ENCODE data around the gene NFATC2. TPM values are rescaled to one million over a fixed set of nuclear protein-coding genes. Genes with fewer than 3 reads are reported as not detected.
"Not testable (repeated sequence)": the region's sequence is repeated elsewhere in the genome, so short reads cannot be mapped to it uniquely, and the experiment has no call there.

NFATC2 gene
- total RNA-seq, 3 donors from 2014 or later = 6.2 to 7.3 (median 7.2) TPM

- DNase-seq = peak; percentile 40 to 73 (median 67)
Observed at GRCh38 chr20:51542033-51542570, 417 bp downstream of the NFATC2 start.

GRCh38 chr20:51541189-51542032, 1.1 kb downstream of the NFATC2 start:
- intact Hi-C loops (cut with DNase I, micrococcal nuclease) = no loop called here
- ATAC-seq = peak; percentile 80

More at GRCh38 chr20:51542033-51542570, 417 bp downstream of the NFATC2 start:
- H3K36me3 ChIP-seq (ENCODE audit: low read depth) = no peaks in the 10 kb centered on the region
- H3K4me3 ChIP-seq = peak overlapping the region; percentile 44
- peak; percentile 4 for TF ChIP-seq CTCF (IDR thresholded peaks at IDR 0.05)
- peaks cover 15% of the 10 kb centered on the region for H3K4me1 ChIP-seq (ENCODE audit: low read depth)
- intact Hi-C loops (cut with DNase I, micrococcal nuclease) = no loop called here
- peak; percentile 57 for ATAC-seq
- no peaks in the 10 kb centered on the region for H3K9me3 ChIP-seq

GRCh38 chr20:51540580-51540979, 1.9 kb downstream of the NFATC2 start:
- Histone ChIP-seq H3K4me3 (no peak overlapping the region), H3K36me3 (ENCODE audit: low read depth) (no peaks in the 10 kb centered on the region), H3K4me1 (ENCODE audit: low read depth) (peaks cover 15% of the 10 kb centered on the region), H3K9me3 (no peaks in the 10 kb centered on the region)
- TF ChIP-seq CTCF (IDR thresholded peaks at IDR 0.05) = no peak
- ATAC-seq (no peak), DNase-seq (no peak)
- intact Hi-C loops (cut with DNase I, micrococcal nuclease) = no loop called here

More at GRCh38 chr20:51541189-51542032, 1.1 kb downstream of the NFATC2 start:
- no peak overlapping the region for H3K4me3 ChIP-seq
- H3K36me3 ChIP-seq (ENCODE audit: low read depth) = no peaks in the 10 kb centered on the region
- H3K9me3 ChIP-seq = no peaks in the 10 kb centered on the region
- no peak for TF ChIP-seq CTCF (IDR thresholded peaks at IDR 0.05)
- DNase-seq = peak; percentile 72 to 87 (median 72)
- peaks cover 15% of the 10 kb centered on the region for H3K4me1 ChIP-seq (ENCODE audit: low read depth)

GRCh38 chr20:51540074-51540473, 2.4 kb downstream of the NFATC2 start:
- H3K9me3 ChIP-seq; H3K36me3 ChIP-seq (ENCODE audit: low read depth); intact Hi-C loops (cut with DNase I, micrococcal nuclease); H3K4me3 ChIP-seq; DNase-seq; ATAC-seq: not testable (repeated sequence)
- peaks cover 15% of the 10 kb centered on the region for H3K4me1 ChIP-seq (ENCODE audit: low read depth)

- Histone ChIP-seq H3K9me3 (no peaks in the 10 kb centered on the region), H3K4me1 (ENCODE audit: low read depth) (peaks cover 7% of the 10 kb centered on the region), H3K36me3 (ENCODE audit: low read depth) (no peaks in the 10 kb centered on the region), H3K4me3 (no peak overlapping the region)
- DNase-seq = no peak
- ATAC-seq = no peak
- no peak for TF ChIP-seq CTCF (IDR thresholded peaks at IDR 0.05)
- intact Hi-C loops (cut with DNase I, micrococcal nuclease) = no loop called here
Observed at GRCh38 chr20:51536116-51537069, 6.1 kb downstream of the NFATC2 start.

All from mucosa of descending colon (tissue), 3 donors.